HG02798 (cell line): ENCODE data around the gene MARK3.

Experiments
- ATAC-seq: cut with Tn5 transposase; IDR thresholded peaks from one replicate; pipeline ENCODE4 v1.9.1; 2021; ENCODE audit warnings: mild to moderate bottlenecking; ENCODE audit not compliant: unreplicated experiment, poor library complexity

The MARK3 gene

GRCh38 chr14:103430358-103430757 lies 45.1 kb downstream of the MARK3 start:
- ATAC-seq = no peak

DNA sequence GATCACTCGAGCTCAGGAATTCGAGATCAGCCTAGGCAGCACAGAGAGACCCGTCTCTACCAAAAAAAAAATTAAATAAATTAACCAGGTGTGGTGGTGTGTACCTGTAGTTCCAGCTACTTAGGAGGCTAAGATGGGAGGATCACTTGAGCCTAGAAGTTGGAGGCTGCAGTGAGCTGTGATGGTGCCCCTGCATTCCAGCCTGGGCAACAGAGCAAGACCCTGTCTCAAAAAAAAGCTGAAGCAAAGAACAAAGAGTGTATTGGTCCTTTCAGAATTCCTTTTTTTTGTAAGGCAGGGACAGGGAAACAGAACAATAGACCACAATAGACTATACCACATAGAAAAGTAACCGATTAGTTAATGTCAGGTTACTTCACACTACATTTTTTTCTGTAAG lies 47.4 kb downstream of the MARK3 start:
- no peak for ATAC-seq

GRCh38 chr14:103433916-103434563 lies 48.8 kb downstream of the MARK3 start:
- no peak for ATAC-seq

DNA sequence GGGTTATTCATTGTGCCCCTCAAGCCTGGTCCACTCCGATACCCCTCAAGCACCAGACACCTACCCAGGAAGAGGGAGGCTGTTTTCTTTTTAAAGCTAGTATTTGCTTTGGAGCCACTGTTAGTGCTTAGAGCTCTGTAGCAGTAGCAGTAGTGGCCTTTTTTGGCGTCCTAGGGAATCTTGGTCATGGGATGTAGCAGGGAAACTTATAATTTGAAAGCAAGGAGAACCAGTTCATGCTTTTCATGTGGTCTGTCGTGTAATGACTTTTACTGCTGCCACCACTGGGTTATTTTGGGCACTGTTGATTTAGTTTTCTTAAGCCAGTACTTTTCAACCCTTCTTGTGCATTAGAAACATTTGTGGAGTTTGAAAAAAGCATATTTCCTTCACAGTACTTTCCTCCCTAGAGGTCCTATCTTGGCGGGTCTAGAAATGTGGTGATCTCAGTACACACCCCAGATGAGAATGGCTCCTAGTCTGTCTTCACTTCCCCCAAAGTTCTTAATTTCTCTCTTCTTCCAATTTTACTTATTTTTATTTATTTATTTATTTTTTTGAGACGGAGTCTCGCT lies 49.7 kb downstream of the MARK3 start:
- ATAC-seq = no peak

DNA sequence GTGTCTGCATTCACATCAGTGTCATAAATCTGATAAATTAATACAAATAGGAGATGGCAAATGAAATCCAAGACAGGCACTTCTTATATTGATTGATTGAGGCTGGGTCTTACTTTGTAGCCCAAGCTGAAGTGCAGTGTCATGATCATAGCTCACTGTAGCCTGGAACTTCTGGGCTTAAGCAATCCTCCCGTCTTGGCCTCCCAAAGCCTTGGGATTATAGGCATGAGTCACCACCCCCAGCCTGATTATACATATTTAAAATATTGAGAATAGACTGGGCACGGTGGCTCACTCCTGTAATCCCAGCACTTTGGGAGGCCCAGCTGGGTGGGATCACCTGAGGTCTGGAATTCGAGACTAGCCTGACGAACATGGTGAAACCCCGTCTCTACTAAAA lies 51.3 kb downstream of the MARK3 start:
- no peak for ATAC-seq

GRCh38 chr14:103442288-103442687 lies 57.1 kb downstream of the MARK3 start:
- ATAC-seq = no peak

DNA sequence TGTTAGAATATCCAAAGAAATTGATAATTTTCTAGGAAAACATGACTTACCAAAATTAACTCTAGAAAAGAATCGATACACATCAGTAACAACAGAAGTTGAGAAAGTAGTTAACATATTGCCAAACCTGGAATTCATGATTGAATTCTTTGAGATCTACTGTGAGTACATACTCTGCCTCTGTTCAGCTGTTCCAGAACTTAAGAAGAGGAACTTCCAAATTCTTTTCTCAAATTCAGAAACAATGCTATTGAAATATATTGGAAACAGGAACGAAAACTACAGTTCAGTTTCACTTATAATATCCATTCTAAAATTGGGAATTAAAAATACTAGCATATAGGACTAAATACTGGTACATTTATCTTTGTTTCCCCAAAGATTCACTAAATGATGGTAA lies 57.9 kb downstream of the MARK3 start:
- ATAC-seq = no peak

DNA sequence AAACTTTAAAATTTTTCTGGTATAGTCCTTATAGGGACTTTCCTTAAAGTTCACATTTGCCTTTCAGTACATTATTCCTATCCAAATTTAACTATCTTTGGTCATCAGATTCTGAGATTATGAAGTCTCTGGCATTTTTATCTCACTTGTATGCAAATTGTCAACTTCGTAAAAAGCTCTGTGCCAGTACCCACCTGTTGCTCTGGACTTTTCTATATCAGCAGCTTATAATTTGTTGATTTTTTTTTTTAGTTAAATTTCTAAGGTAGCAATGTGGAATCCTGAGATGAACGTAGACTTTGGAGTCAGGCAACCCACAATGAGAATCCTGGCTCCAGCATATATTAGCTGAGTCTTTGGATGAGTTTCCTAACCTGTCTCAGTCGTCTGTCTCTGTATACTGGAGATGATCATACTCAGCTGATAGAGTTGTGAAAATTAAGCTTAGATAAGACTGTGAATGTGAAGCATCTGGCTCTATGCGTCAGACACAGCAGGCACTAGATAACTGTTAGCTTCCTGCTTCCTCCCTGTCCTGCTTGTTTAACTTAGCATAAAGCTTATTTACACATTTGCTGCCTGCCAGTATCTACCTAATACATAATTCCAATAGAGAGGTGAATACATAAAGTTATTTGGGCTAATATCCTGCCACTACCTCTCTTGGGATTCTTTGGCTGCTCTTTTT lies 59.8 kb downstream of the MARK3 start:
- no peak for ATAC-seq

- ATAC-seq = no peak
These were observed 60.6 kb downstream of the MARK3 start for GRCh38 chr14:103445806-103446205.

GRCh38 chr14:103448097-103448496 lies 62.9 kb downstream of the MARK3 start:
- ATAC-seq = no peak

GRCh38 chr14:103449634-103450161 lies 64.5 kb downstream of the MARK3 start:
- no peak for ATAC-seq

DNA sequence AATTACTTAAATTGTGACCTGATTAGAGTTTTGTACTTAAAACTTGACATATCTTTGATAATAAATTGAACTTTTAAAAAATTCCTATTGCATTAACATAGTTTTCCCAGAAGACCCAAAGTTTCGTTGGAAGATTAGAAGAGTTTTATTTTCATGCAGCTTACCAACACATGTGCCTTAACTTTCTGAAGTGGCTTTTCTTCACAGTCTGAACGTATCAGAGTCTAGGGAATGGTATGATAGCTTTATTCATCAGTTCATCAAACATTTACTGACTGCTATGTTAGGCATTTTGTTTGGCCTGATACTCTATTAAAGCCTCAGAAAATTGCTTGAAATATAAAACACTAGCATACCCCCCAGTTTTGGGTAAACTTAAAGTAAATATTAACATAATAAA lies 65.2 kb downstream of the MARK3 start:
- no peak for ATAC-seq

DNA sequence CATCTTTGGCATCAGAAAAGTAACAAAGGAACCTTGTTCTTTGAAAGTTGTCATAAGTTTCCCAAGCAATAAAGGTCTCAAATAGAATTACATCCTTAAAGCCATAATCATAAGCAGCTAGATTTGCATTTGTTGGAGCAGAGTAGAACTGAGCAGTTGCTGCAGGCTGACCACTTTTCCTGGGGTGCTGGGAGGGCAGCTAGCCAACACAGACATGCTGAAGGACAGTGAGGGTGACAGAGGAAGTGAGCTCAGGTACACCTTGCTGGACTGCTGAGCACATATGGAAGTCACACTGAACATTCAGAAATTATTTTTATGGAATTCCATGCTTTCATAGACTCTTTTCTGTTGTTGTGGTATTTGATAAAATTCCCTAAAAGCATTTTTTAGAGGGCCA lies 66.2 kb downstream of the MARK3 start:
- ATAC-seq = no peak

GRCh38 chr14:103453791-103454190 lies 68.6 kb downstream of the MARK3 start:
- ATAC-seq = no peak

DNA sequence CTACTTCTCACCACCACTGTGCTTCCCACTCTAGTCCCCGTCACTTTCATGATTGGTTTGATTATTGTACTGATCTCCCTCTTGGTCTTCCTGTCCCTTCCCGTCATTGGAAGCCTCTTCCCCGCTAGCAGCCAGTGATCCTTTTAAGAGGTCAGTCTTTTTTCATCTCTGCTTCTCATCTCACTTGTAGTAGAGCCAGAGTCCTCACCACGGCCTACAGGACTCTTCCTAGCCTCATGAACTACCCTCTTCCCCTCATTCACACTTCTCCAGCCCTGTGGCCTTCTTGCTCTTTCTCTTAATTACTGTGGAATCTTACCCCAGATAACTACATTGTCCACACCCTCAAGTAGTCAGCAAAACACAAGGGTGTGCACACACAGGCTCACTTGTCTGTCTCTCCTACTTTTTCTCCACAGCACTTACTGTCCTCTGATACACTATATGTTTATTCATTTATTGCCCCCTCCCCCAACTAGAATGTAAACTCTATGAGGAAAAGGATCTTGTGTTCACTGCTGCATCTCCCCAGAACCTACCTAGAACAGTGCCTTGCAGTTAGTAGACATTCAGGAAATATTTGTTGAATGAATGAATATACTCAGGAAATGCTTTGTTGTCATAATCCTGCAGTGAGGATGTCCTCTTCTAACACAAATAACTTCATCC lies 71.1 kb downstream of the MARK3 start:
- ATAC-seq = no peak

- no peak for ATAC-seq
These were observed 75.2 kb downstream of the MARK3 start for GRCh38 chr14:103460415-103460814.

DNA sequence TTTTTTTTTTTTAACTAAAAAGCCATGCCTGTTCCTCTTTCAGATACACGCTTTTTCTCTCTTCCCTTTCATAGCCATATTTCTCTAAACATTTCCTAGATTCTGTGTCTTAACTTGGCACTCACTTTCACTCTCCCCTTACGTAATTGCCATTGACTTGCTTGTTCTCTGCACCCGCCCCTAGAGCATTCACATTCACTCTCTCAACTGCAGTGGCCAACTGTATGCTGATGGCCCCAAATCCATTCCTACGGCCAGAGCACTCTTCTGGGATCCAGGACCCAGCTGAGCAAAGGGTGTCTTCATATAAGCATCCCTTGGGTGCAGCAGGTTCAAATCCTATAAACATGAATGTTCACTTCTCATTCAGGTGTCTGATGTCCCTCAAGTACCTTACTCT lies 77.9 kb downstream of the MARK3 start:
- ATAC-seq = no peak

- no peak for ATAC-seq
These were observed 78.6 kb downstream of the MARK3 start for GRCh38 chr14:103463851-103464250.

DNA sequence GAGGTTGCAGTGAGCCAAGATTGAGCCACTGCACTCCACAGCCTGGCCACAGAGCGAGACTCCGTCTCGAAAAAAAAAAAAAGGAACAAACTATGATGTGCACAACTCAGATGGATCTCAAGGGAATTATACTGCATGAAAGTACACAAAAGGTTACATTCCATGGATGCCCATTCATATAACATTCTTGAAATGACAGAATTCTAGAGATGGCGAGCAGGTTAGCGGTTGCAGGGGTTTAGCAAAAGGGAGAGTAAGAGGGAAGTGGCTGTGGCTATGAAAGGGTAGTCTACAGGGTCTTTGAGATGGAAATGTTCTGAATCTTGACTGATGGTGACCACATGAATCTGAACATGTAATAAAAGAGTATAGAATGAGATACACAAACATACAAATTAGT lies 87.7 kb downstream of the MARK3 start:
- ATAC-seq = no peak

DNA sequence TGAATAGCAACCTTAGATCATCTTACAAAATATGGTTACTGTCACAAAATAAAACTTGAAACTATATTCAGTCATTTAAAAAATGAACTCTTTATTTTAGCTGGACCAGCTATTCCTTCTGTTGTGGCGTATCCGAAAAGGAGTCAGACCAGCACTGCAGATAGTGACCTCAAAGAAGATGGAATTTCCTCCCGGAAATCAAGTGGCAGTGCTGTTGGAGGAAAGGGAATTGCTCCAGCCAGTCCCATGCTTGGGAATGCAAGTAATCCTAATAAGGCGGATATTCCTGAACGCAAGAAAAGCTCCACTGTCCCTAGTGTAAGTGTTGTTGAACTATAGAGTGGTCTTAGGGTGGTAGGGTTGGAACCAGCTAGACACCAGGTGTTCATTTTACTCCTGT lies 89.7 kb downstream of the MARK3 start:
- ATAC-seq = no peak

- ATAC-seq = no peak
These were observed 90.8 kb downstream of the MARK3 start for GRCh38 chr14:103476065-103476464.
